ENCODE data around the gene PTPRD. TPM values are rescaled to one million over a fixed set of nuclear protein-coding genes. Genes with fewer than 3 reads are reported as not detected.

The PTPRD gene
- total and polyA plus RNA-seq, 2 experiments from 2014 or later, result 11.5 to 58.0 TPM

DNA sequence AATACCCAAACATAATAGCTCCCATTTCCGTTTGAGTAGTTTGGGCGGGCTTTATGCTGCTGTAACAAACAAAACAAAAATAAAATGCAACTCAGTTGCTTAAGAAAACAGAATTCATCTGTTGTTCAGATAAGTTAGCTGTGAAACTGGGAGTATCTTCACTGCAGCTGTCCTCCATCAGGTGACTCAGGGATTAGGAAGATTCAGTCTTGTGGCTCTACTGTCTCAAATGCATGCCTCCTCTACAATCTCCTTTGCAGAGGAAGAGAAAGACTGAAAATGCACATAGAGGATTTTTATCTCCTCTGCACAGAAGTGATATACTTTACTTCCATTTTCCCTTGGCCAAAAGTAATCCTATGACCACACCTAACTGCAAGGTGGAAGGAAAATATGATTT is 883.7 kb downstream of the PTPRD start (continued):
- TF ChIP-seq REST (IDR thresholded peaks at IDR 0.05; ENCODE audit: unreplicated experiment), result no peak

DNA sequence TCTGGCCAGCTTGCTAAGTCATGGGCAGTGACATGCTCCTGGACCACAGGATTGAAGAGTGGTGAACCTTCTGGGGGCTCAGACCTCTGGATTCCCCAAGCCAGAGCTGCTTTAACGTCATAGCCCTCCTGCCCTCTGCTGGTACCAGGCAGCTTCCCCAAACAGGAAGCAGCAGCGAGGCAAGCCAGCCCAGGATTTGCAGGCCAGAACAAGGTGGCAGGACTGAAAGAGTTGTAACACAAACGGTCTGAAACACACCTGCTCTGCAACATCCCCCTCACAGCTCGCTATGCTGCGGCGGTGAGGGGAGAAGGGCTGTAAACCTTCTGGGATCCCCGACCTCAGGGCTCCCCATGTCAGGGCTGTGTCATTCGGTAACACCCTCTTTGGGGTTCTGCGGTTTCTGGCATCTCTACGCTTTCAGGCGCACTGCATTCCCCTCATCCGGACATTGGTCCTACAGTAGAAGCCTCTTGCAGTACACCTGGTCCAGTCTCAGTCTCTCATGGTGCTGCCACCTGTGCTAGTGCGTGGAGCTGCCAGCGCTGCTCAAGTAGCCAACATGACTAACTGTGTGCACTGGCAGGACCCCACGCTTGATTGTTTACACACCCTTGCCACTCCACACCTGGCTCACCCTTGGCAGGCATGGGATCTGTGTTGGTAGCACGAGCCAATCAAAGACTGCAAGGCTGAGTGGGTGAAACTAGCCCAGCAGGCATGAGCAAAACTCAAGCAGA is 893.3 kb downstream of the PTPRD start:
- peaks cover 18% of the 10 kb centered on the region; the same call in 1 of the 3 replicates for H3K36me3 Mint-ChIP-seq (ENCODE audit: low read depth)
- no peak overlapping the region for H2AFZ ChIP-seq
- H3F3A ChIP-seq (replicated peaks; ENCODE audit: low read depth), result no peaks in the 10 kb centered on the region
- no peaks in the 10 kb centered on the region for H3K27me3 Mint-ChIP-seq (ENCODE audit: insufficient read depth, low read depth, poor library complexity)
- H3K4me2 ChIP-seq, result no peak overlapping the region
- peaks cover 29% of the 10 kb centered on the region for H3K9me3 Mint-ChIP-seq
- no peak overlapping the region for H3K4me3 Mint-ChIP-seq
- no peaks in the 10 kb centered on the region for H3K9me2 ChIP-seq (ENCODE audit: insufficient read depth)
- TF ChIP-seq REST (IDR thresholded peaks at IDR 0.05; ENCODE audit: unreplicated experiment), result no peak
- TF ChIP-seq, protein P1, sequence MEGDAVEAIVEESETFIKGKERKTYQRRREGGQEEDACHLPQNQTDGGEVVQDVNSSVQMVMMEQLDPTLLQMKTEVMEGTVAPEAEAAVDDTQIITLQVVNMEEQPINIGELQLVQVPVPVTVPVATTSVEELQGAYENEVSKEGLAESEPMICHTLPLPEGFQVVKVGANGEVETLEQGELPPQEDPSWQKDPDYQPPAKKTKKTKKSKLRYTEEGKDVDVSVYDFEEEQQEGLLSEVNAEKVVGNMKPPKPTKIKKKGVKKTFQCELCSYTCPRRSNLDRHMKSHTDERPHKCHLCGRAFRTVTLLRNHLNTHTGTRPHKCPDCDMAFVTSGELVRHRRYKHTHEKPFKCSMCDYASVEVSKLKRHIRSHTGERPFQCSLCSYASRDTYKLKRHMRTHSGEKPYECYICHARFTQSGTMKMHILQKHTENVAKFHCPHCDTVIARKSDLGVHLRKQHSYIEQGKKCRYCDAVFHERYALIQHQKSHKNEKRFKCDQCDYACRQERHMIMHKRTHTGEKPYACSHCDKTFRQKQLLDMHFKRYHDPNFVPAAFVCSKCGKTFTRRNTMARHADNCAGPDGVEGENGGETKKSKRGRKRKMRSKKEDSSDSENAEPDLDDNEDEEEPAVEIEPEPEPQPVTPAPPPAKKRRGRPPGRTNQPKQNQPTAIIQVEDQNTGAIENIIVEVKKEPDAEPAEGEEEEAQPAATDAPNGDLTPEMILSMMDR (conservative IDR thresholded peaks at IDR 0.05; ENCODE audit: low read depth in 2 of 2), result peak in 1 of 2 experiments; percentile 7; a peak in 1 of 4 replicates
- H3K36me3 ChIP-seq (ENCODE audit: insufficient read depth), result no peaks in the 10 kb centered on the region
- no peaks in the 10 kb centered on the region for H3K79me2 ChIP-seq (replicated peaks; ENCODE audit: insufficient read depth)
- H4K20me1 ChIP-seq (replicated peaks; ENCODE audit: insufficient read depth), result no peaks in the 10 kb centered on the region
- no peaks in the 10 kb centered on the region for H3K27me3 ChIP-seq (ENCODE audit: insufficient read depth)
- no peak overlapping the region for H3K27ac ChIP-seq (ENCODE audit: low read depth)
- DNase-seq (ENCODE audit: low spot score) (no peak), ATAC-seq (no peak)
- H3K4me3 ChIP-seq, result no peak overlapping the region
- H3K4me1 ChIP-seq (ENCODE audit: insufficient read depth), result no peaks in the 10 kb centered on the region
- H3K4me1 Mint-ChIP-seq, result no peaks in the 10 kb centered on the region
- H3K27ac Mint-ChIP-seq, result no peak overlapping the region
